ENCODE data around the gene ZNF182.

DNA sequence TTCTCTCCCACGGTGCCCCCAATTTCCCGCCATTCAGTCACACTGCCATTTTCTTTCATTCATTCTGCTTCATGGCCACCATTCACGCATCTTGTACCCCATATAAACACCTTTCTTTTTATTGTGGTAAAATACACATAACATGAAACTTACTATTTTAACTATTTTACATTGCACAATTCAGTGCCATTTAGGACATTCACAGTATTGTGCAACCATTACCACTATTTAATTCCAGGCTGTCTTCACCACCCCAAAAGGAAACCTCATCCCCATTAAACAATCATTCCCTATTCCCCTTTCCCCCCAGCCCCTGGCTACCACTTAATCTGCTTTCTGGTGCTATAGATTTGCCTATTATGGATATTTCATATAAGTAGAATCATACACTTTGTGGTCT is 18.9 kb upstream of the ZNF182 start:
- TF ChIP-seq CTCF (IDR thresholded peaks at IDR 0.05) (no peak), ZFX (IDR thresholded peaks at IDR 0.05; ENCODE audit: borderline replicate concordance) (no peak)

All from 22Rv1 (cell line).